Measurements from ENCODE around the gene ENSA.
A peak's percentile ranks its signal among the peaks of the same experiment; 100 is the strongest.
"Not testable (repeated sequence)": the region's sequence is repeated elsewhere in the genome, so short reads cannot be mapped to it uniquely, and the experiment has no call there.

Gene ENSA

DNA sequence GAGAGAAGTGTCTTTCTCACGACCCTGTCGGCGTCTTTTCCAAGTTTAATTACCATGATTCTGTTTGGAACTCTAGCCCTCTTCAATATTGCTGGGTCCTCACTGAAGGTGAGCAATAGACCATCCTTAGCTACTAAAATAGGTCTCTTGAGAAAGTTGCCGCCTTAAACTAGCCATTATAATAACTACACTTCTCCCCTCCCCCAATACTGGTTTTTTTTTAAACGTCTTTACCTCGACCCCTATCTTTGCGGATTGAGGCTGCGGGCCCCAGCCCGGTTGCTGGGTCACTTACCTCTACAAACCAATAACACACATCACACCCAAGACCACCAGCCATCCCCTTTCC lies 672 bp downstream of the ENSA start:
- H3K4me1 Mint-ChIP-seq: peaks cover 37% of the 10 kb centered on the region
- H3K4me3 Mint-ChIP-seq: no peak overlapping the region
- H3K27ac Mint-ChIP-seq: no peak overlapping the region
- peaks cover 12% of the 10 kb centered on the region for H3K36me3 Mint-ChIP-seq
- H3K27me3 Mint-ChIP-seq: no peaks in the 10 kb centered on the region
- no peaks in the 10 kb centered on the region for H3K9me3 Mint-ChIP-seq

GRCh38 chr1:150627826-150628410 lies 1.5 kb downstream of the ENSA start:
- H3K4me1 Mint-ChIP-seq: peaks cover 45% of the 10 kb centered on the region
- H3K36me3 Mint-ChIP-seq: peaks cover 16% of the 10 kb centered on the region

GRCh38 chr1:150626150-150626549 lies 3.3 kb downstream of the ENSA start:
- Mint-ChIP-seq H3K9me3 (no peaks in the 10 kb centered on the region), H3K4me3 (peak overlapping the region; percentile 26), H3K27ac (peak overlapping the region; percentile 9), H3K27me3 (no peaks in the 10 kb centered on the region), H3K4me1 (peaks cover 54% of the 10 kb centered on the region), H3K36me3 (peaks cover 21% of the 10 kb centered on the region)

More at GRCh38 chr1:150627826-150628410, 1.5 kb downstream of the ENSA start:
- no peak overlapping the region for H3K4me3 Mint-ChIP-seq
- H3K27me3 Mint-ChIP-seq: no peaks in the 10 kb centered on the region
- H3K27ac Mint-ChIP-seq: peak overlapping the region; percentile 85
- H3K9me3 Mint-ChIP-seq: no peaks in the 10 kb centered on the region

DNA sequence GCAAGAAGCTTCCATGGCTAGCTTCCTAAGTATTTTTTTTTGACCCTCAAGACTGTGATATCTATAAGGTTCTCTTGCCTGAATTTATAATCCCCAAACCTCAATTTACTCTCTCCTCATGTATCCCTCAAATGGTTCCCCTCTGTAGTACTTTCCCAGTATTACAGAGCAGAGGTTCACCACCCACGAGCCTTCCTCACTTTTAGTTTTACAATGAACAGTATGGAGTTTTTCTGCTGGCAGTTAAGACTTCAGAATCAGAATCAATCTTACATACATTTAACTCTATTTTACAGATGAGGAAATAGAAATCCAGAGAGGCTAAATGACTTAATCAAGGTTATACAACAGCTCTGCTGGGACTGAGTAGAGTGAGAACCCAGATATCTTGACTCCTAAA lies 4.9 kb downstream of the ENSA start:
- Mint-ChIP-seq H3K27ac (peak overlapping the region; percentile 91), H3K4me1 (peaks cover 63% of the 10 kb centered on the region), H3K36me3 (peaks cover 25% of the 10 kb centered on the region), H3K4me3 (peak overlapping the region; percentile 52)
- not testable (repeated sequence) for H3K27me3 Mint-ChIP-seq, H3K9me3 Mint-ChIP-seq

DNA sequence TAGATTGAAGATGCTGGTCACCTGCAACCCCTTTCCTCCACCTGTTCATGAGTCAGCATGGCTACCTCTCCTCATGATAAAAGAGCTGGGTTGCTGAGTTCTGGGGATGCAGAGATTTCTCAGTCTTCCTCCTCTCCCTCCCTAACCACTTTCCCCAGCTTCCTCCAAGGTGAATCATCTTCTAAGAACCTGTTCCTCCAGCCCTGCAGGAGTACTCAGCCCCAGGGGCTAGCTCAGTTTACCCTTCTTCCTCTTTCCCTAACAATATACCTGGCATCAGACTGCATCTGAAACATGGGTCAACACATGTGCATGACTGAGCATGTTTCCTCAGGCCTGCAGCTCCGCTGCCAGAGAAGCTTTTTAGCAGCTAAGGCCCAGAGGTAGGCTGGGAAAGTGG lies 5.3 kb downstream of the ENSA start:
- Mint-ChIP-seq H3K4me1 (peaks cover 67% of the 10 kb centered on the region), H3K36me3 (peaks cover 29% of the 10 kb centered on the region), H3K27ac (peak overlapping the region; percentile 91)
- H3K9me3 Mint-ChIP-seq, H3K27me3 Mint-ChIP-seq, H3K4me3 Mint-ChIP-seq: not testable (repeated sequence)

DNA sequence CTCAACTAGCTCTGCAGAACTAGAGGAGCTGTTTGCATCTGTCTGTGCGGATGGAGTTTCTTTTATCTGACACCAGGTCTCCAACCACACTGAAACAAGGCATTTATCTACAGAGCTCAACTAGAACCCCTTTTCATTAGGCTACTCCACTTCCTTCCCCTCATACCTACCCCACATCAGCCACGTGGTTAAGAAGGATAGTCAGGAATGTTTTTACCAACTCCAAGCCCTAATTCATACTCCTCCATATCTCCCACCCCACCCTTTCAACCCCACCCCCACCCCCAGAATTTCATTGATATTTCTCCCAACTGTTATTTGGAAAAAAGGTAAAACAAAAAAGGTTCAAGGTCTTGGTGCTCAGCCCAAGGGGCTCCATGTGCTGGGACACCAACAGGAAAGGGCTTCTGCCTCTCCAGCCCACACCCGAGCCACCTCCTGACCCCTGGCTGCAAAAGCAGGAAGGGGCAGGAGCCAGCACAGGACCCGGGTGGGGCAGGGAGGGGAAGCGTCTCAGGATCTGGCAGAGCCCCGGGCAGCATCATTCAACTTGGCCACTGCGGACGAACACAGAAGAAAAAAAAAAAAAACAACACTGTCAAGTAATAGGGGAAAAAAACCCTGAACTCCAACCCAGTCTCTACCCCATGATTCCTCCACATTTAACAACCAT lies 7.0 kb downstream of the ENSA start:
- H3K36me3 Mint-ChIP-seq: peaks cover 25% of the 10 kb centered on the region
- H3K4me1 Mint-ChIP-seq: peaks cover 67% of the 10 kb centered on the region

GRCh38 chr1:150621497-150622302 lies 7.7 kb downstream of the ENSA start:
- peak overlapping the region; percentile 84 for H3K27ac Mint-ChIP-seq
- no peaks in the 10 kb centered on the region for H3K9me3 Mint-ChIP-seq
- H3K4me1 Mint-ChIP-seq: peaks cover 72% of the 10 kb centered on the region
- no peaks in the 10 kb centered on the region for H3K27me3 Mint-ChIP-seq
- H3K36me3 Mint-ChIP-seq: peaks cover 29% of the 10 kb centered on the region
- H3K4me3 Mint-ChIP-seq: peak overlapping the region; percentile 47

More for the DNA sequence above, 7.0 kb downstream of the ENSA start:
- no peaks in the 10 kb centered on the region for H3K27me3 Mint-ChIP-seq
- peak overlapping the region; percentile 84 for H3K27ac Mint-ChIP-seq
- H3K4me3 Mint-ChIP-seq: no peak overlapping the region
- no peaks in the 10 kb centered on the region for H3K9me3 Mint-ChIP-seq

DNA sequence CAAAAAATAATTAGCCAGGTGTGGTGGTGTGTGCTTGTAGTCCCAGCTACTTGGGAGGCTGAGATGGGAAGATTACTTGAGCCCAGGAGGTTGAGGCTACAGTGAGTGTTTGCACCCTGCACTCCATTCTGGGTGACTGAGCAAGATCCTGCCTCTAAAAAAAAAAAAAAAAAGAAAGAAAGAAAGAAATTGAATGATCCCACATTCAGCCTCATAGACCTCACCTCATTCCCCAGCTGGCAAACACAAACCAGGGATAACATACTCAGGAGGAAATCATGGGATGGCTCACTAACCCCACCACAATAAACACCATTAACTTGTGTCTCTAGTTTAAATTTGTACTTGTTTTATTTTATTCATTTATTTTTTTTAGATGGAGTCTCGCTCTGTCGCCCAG lies 8.5 kb downstream of the ENSA start:
- no peak overlapping the region for H3K4me3 Mint-ChIP-seq

GRCh38 chr1:150619576-150620509 lies 9.6 kb downstream of the ENSA start:
- Mint-ChIP-seq H3K27me3 (no peaks in the 10 kb centered on the region), H3K4me1 (peaks cover 75% of the 10 kb centered on the region), H3K36me3 (peaks cover 34% of the 10 kb centered on the region), H3K4me3 (peak overlapping the region; percentile 40), H3K27ac (peak overlapping the region; percentile 66), H3K9me3 (no peaks in the 10 kb centered on the region)

More for the DNA sequence above, 8.5 kb downstream of the ENSA start:
- Mint-ChIP-seq H3K36me3 (peaks cover 31% of the 10 kb centered on the region), H3K4me1 (peaks cover 75% of the 10 kb centered on the region), H3K27me3 (no peaks in the 10 kb centered on the region), H3K9me3 (no peaks in the 10 kb centered on the region), H3K27ac (no peak overlapping the region)

- peaks cover 21% of the 10 kb centered on the region for H3K36me3 Mint-ChIP-seq
- H3K4me3 Mint-ChIP-seq: peak overlapping the region; percentile 51
- H3K27me3 Mint-ChIP-seq: no peaks in the 10 kb centered on the region
- peak overlapping the region; percentile 86 for H3K27ac Mint-ChIP-seq
- H3K4me1 Mint-ChIP-seq: peaks cover 71% of the 10 kb centered on the region
- H3K9me3 Mint-ChIP-seq: no peaks in the 10 kb centered on the region
These were observed 13.8 kb downstream of the ENSA start for GRCh38 chr1:150615346-150616201.

- H3K36me3 Mint-ChIP-seq: peaks cover 13% of the 10 kb centered on the region
- peak overlapping the region; percentile 89 for H3K27ac Mint-ChIP-seq
- peak overlapping the region; percentile 77 for H3K4me3 Mint-ChIP-seq
- no peaks in the 10 kb centered on the region for H3K9me3 Mint-ChIP-seq
- no peaks in the 10 kb centered on the region for H3K27me3 Mint-ChIP-seq
- peaks cover 57% of the 10 kb centered on the region for H3K4me1 Mint-ChIP-seq
These were observed 16.1 kb downstream of the ENSA start for GRCh38 chr1:150613061-150613920.

GRCh38 chr1:150612014-150612345 lies 17.4 kb downstream of the ENSA start:
- Mint-ChIP-seq H3K9me3 (no peaks in the 10 kb centered on the region), H3K27ac (peak overlapping the region; percentile 96), H3K4me1 (peaks cover 55% of the 10 kb centered on the region), H3K4me3 (peak overlapping the region; percentile 73), H3K36me3 (peaks cover 12% of the 10 kb centered on the region), H3K27me3 (no peaks in the 10 kb centered on the region)

DNA sequence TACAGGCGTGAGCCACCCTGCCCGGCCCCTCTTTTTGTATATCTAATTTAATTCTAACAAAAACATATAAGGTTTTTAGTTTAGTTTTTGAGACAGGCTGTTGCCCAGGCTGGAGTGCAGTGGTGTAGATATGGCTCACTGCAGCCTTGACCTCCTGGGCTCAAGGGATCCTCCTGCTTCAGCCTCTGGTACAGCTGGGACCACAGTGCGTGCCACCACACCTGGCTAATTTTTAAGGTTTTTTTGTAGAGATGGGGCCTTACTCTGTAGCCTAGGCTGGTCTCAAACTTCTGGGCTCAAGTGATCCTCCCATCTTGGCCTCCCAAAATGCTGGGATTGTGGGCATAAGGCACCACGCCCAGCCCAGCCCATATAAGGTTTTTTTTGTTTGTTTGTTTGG lies 18.8 kb downstream of the ENSA start:
- Mint-ChIP-seq H3K27ac (no peak overlapping the region), H3K4me1 (peaks cover 46% of the 10 kb centered on the region), H3K9me3 (no peaks in the 10 kb centered on the region), H3K36me3 (peaks cover 3% of the 10 kb centered on the region), H3K27me3 (no peaks in the 10 kb centered on the region), H3K4me3 (no peak overlapping the region)

- Mint-ChIP-seq H3K27ac (peak overlapping the region; percentile 41), H3K27me3 (no peaks in the 10 kb centered on the region), H3K4me3 (no peak overlapping the region), H3K4me1 (peaks cover 45% of the 10 kb centered on the region), H3K9me3 (no peaks in the 10 kb centered on the region), H3K36me3 (no peaks in the 10 kb centered on the region)
These were observed 19.7 kb downstream of the ENSA start for GRCh38 chr1:150609732-150610131.

Data from activated naive CD4-positive, alpha-beta T cell treated with anti-CD3 and anti-CD28 coated beads, Interleukin-2, amount 50 U/mL, for 24 hours (primary cell).